22Rv1 (cell line): Measurements from ENCODE around the gene SSC4D.
"Not testable (repeated sequence)": the region's sequence is repeated elsewhere in the genome, so short reads cannot be mapped to it uniquely, and the experiment has no call there.

ENCODE experiments used
- ZFX ChIP-seq: fragments of 450-650 bp; IDR thresholded peaks from 2 replicates; pipeline ENCODE4 v1.6.1; 2017; ENCODE audit warnings: antibody characterized with exemption, borderline replicate concordance
- TF ChIP-seq, protein P1 (sequence below): fragments of 450-650 bp; IDR thresholded peaks from 2 replicates; pipeline ENCODE4 v1.5.1; 2017; ENCODE audit warnings: mild to moderate bottlenecking

DNA sequence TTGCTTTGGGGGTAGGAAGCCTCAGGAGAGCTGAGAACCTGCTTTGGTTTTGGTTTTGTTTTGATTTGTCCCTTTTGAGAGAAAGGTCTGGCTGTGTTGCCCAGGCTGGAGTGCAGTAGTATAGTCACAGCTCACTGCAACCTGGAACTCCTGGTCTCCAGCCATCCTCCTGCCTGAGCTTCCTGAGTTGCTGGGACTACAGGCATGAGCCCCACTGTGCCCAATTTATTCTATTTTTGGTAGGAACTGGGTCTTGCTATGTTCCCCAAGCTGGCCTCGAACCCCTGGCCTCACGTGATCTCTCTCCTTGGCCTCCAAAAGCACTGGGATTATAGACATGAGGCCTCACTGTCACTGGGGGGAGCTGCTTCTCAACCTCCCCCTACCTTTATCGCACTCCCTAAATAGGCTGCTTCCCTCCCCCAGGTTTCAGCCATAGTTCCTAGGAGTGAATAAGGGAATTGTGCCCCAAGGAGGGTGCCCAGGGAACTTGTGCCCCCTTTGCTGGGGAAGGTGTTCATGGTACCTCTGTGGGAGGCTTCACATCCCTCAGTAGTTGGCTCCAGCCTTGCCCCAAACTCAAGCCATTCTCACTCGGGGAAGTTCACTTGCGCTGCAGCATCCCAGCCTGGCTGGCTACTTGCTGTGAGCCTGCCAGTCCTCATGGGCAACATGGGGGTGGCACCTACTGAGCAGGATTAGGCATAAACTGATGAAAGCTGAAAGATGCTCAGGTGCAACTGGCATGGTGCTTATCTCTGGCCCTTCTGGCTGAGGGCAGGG, 33.4 kb upstream of the SSC4D start:
- TF ChIP-seq ZFX, result not testable (repeated sequence)
- TF ChIP-seq, protein P1, sequence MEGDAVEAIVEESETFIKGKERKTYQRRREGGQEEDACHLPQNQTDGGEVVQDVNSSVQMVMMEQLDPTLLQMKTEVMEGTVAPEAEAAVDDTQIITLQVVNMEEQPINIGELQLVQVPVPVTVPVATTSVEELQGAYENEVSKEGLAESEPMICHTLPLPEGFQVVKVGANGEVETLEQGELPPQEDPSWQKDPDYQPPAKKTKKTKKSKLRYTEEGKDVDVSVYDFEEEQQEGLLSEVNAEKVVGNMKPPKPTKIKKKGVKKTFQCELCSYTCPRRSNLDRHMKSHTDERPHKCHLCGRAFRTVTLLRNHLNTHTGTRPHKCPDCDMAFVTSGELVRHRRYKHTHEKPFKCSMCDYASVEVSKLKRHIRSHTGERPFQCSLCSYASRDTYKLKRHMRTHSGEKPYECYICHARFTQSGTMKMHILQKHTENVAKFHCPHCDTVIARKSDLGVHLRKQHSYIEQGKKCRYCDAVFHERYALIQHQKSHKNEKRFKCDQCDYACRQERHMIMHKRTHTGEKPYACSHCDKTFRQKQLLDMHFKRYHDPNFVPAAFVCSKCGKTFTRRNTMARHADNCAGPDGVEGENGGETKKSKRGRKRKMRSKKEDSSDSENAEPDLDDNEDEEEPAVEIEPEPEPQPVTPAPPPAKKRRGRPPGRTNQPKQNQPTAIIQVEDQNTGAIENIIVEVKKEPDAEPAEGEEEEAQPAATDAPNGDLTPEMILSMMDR, result not testable (repeated sequence)
